AG09309 (cell line): ENCODE data around the gene GALNT14.

Source experiments
- DNase-seq: peaks from one replicate; pipeline ENCODE4 v3.0.0-alpha.2; 2010; ENCODE audit warnings: low read depth
- H3K4me3 ChIP-seq: 2 replicates; pipeline ENCODE4 v1.5.1; 2011; ENCODE audit warnings: mild to moderate bottlenecking, low read depth, low read length, moderate library complexity; ENCODE audit not compliant: control insufficient read depth
- TF ChIP-seq, protein P1 (sequence below): IDR thresholded peaks from 2 replicates; pipeline ENCODE4 v1.5.1; 2011; ENCODE audit warnings: mild to moderate bottlenecking, low read depth, low read length, inconsistent platforms; ENCODE audit not compliant: insufficient read depth, control insufficient read depth; ENCODE audit errors: missing control alignments

GALNT14 gene

DNA sequence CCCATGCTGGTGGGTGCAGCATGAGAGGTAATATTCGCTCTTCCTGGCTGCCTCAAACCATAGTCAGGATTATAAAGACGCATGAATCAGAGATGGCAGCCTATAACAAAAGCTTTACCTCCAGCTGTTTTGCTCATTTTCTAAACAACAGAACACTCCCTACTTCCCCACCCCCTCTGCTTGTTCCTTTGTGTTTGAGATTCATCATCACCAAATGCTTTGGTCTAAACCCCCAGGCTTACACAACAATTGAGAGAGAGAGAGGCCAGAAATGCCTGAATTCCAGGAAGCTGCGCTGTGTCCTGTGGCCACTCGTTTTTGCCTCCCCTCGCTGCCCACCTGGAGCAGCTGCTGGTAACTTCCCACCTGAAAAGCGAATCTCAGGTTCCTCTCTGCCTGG, 252.2 kb downstream of the GALNT14 start:
- TF ChIP-seq, protein P1, sequence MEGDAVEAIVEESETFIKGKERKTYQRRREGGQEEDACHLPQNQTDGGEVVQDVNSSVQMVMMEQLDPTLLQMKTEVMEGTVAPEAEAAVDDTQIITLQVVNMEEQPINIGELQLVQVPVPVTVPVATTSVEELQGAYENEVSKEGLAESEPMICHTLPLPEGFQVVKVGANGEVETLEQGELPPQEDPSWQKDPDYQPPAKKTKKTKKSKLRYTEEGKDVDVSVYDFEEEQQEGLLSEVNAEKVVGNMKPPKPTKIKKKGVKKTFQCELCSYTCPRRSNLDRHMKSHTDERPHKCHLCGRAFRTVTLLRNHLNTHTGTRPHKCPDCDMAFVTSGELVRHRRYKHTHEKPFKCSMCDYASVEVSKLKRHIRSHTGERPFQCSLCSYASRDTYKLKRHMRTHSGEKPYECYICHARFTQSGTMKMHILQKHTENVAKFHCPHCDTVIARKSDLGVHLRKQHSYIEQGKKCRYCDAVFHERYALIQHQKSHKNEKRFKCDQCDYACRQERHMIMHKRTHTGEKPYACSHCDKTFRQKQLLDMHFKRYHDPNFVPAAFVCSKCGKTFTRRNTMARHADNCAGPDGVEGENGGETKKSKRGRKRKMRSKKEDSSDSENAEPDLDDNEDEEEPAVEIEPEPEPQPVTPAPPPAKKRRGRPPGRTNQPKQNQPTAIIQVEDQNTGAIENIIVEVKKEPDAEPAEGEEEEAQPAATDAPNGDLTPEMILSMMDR, result no peak
- DNase-seq, result no peak
- no peak overlapping the region for H3K4me3 ChIP-seq

DNA sequence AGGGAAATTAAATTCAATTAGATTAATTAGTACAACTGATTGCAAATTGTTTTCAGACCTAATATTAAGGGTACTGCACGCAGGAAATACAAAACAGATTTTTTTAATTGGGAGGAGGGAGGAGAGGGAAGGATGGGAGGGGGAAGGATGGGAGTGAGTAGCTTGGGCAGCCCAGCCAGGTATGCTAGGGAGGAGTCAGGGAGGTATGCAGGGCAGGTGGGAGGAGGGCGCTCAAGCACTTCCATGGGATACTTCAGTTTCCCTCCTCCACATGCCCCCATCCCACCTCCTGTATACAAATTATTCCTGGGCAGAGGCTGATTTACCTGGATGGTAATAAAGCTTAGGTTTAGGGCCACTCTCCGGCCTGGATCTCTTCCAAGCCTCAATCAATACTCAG, 254.4 kb downstream of the GALNT14 start:
- no peak overlapping the region for H3K4me3 ChIP-seq
- TF ChIP-seq, protein P1, result no peak
- no peak for DNase-seq

DNA sequence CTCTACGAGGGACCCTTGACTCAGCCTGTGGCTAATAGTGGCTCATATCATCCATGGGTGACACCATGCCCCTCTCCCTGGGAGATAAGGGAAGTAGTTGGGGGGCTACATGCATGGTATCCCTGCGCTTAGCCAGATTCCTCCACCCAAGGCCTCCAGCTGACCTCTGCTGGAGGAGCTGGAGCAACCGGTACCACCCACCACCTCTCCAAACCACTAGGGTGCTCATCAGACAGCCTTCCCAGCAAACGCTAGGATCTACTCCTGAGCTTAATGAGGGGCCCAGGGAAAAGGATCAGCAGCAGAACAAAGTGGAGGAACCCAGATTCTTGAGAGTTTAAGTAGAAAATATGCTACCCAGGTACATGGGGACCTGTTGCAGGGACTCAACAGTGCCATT, 255.1 kb downstream of the GALNT14 start:
- DNase-seq, result no peak
- TF ChIP-seq, protein P1, result no peak
- no peak overlapping the region for H3K4me3 ChIP-seq

DNA sequence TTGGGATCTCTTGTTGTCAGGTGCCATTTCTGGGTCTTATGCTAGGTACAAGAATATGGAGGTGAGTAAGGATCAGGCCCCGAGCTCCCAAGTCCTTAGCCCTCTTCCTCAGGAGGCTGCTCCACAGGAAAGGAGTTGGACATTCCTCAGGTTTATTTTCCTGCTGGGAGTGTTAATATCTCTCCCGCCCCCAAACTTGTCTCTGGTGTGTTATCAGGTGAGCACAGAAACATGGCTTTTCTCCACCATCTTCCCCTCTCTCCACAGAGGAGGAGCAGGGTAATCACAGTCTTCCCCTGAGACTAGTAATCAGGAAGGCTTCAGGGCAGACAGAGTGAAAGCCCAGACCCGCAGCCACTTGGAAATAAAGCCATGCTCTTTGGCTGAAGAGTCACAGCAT, 257.7 kb downstream of the GALNT14 start:
- TF ChIP-seq, protein P1, result no peak
- no peak for DNase-seq
- H3K4me3 ChIP-seq, result no peak overlapping the region

DNA sequence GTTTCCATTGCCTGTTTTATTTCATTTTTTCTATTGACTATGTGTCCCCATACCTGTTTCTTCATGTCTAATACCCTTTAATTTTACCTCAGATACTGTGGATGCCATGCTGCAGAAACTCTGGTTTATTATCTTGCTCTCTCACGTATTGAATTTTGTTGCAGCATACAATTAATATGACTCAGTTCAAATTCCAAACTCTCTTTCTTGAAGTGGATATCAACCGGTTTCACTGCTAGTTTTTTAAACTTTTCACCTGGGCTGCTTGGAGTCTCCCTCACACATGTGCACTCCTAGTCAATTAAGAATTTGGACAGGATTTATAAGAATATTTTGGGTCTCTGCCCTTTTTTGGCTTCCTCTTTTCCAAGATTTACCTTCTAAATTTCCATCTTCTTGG, 260.4 kb downstream of the GALNT14 start:
- no peak overlapping the region for H3K4me3 ChIP-seq
- no peak for DNase-seq
- TF ChIP-seq, protein P1, result no peak

DNA sequence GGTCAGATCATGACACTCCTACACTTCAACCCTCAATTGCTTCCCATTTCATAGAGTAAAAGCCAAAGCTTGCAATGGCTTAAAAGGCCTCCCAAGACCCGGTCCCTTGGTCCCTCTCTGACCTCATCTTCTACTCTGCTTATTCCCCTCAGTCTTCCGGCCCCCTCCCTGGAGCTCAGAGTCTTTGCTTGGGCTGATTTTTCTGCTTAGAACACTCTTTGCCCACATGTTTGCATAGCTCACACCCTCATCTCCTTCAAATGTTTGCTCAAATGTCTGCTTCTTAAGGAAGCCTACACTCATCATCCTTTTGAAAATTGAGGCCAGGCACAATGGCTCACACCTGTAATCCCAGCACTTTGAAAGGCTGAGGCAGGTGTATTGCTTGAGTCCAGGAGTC, 265.4 kb downstream of the GALNT14 start:
- H3K4me3 ChIP-seq, result no peak overlapping the region
- TF ChIP-seq, protein P1, result no peak
- DNase-seq, result no peak
